Thyroid gland (tissue), 4 donors: ENCODE results near the gene ACP5. TPM values are rescaled to one million over a fixed set of nuclear protein-coding genes. Genes with fewer than 3 reads are reported as not detected.

Experiments used
- DNase-seq, 2 donors: peaks; one replicate each; pipeline ENCODE4 v3.0.0-alpha.2; 2019
- H3K27ac ChIP-seq, 3 donors: fragments of 200-600 bp; sonication (generic); 1 replicate in 2 of 3; 2 replicates in 1 of 3; pipeline ENCODE4 v1.5.1; 2016 to 2019; ENCODE audit warnings: mild to moderate bottlenecking in 1 of 3, moderate library complexity in 1 of 3
- H3K27me3 ChIP-seq: fragments of 200-600 bp; sonication (generic); one replicate; pipeline ENCODE4 v1.5.1; 2019
- H3K36me3 ChIP-seq, 2 donors: fragments of 200-600 bp; sonication (generic); one replicate each; pipeline ENCODE4 v1.5.1; 2016 to 2019
- H3K4me1 ChIP-seq, 2 donors: fragments of 200-600 bp; sonication (generic); one replicate each; pipeline ENCODE4 v1.5.1; 2017 to 2019
- H3K4me3 ChIP-seq, 3 donors: fragments of 200-600 bp; sonication (generic); replicated peaks in 1 of 3; 1 replicate in 2 of 3; 2 replicates in 1 of 3; pipeline ENCODE4 v1.5.1; 2016; ENCODE audit warnings: mild to moderate bottlenecking in 1 of 3
- H3K9me3 ChIP-seq: fragments of 200-600 bp; sonication (generic); one replicate; pipeline ENCODE4 v1.5.1; 2017
- POLR2A ChIP-seq, 2 donors: fragments of 450-650 bp; IDR thresholded peaks; one replicate each; pipeline ENCODE4 v1.6.1; 2017; ENCODE audit warnings: antibody characterized with exemption in 2 of 2, mild to moderate bottlenecking in 2 of 2, moderate library complexity in 1 of 2
- WGBS, 2 donors: methylation state at CpG; one replicate each; pipeline ENCODE4 v1.1.5; 2017; 5-methylcytosine and 5-hydroxymethylcytosine counted together
- intact Hi-C: fragments of 100-400 bp; cut with DNase I; formaldehyde crosslinking; loops from one replicate; pipeline ENCODE4 v1.15.1; 2023
- total RNA-seq, 4 donors: library from RNA; depleted of rRNA; stranded (reverse); fragments of >200 nt; gene quantifications; one replicate each; pipeline ENCODE4 v1.2.3, GENCODE V29; 2016
- TF ChIP-seq, protein P1 (sequence below), 6 experiments: fragments of 200-600 bp in 3 of 6; fragments of 450-650 bp in 3 of 6; sonication (generic) in 3 of 6; IDR thresholded peaks; one replicate each; pipeline ENCODE4 v1.5.1; 2016 to 2019; ENCODE audit warnings: antibody characterized with exemption in 6 of 6, mild to moderate bottlenecking in 2 of 6, inconsistent platforms in 1 of 6, moderate library complexity in 1 of 6

The ACP5 gene
- total RNA-seq, 4 donors from 2014 or later: 4.9 to 8.4 (median 6.2) TPM

DNA sequence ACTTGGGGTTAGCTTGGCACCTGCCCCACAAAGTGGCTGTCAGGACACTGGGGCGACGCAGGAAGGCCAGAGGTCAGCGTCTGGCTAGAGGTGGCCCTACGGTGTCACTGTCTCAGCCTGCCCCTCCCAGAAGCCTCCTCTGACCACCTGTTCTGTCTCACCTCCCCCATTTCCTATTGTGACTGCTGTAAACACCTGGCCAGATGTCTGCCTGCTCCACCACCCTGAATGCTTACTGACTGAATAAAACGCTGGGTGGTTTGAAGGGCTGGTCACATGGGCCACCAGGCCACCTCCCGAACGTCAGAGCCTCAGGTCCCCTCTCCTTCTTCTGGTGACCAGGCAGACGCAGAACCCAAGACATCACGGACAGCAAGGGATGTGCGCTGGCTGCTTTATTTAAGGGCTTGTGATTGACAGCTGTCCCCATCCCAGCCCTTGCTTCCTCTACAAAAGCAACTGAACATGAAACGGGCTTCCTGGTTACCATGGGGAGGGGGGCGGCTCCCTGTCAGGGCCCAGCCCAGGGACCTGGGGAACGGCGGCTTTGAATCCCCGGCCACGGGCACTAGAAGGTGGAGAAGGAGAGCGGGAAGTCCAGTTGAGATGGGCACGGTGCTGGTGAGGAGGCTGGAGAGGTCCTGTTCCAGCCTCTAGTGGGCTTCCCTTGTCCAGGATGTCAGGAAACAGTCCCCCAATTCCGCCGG lies 24.6 kb downstream of the ACP5 start:
- TF ChIP-seq, protein P1, sequence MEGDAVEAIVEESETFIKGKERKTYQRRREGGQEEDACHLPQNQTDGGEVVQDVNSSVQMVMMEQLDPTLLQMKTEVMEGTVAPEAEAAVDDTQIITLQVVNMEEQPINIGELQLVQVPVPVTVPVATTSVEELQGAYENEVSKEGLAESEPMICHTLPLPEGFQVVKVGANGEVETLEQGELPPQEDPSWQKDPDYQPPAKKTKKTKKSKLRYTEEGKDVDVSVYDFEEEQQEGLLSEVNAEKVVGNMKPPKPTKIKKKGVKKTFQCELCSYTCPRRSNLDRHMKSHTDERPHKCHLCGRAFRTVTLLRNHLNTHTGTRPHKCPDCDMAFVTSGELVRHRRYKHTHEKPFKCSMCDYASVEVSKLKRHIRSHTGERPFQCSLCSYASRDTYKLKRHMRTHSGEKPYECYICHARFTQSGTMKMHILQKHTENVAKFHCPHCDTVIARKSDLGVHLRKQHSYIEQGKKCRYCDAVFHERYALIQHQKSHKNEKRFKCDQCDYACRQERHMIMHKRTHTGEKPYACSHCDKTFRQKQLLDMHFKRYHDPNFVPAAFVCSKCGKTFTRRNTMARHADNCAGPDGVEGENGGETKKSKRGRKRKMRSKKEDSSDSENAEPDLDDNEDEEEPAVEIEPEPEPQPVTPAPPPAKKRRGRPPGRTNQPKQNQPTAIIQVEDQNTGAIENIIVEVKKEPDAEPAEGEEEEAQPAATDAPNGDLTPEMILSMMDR (IDR thresholded peaks at IDR 0.05): no peak
- TF ChIP-seq POLR2A (IDR thresholded peaks at IDR 0.05): no peak
- H3K9me3 ChIP-seq: no peaks in the 10 kb centered on the region
- intact Hi-C loops: no loop called here
- H3K27ac ChIP-seq: no peak overlapping the region
- peaks cover 2 to 5% of the 10 kb centered on the region in 2 donors for H3K4me1 ChIP-seq
- H3K4me3 ChIP-seq: no peak overlapping the region
- peaks cover 15 to 17% of the 10 kb centered on the region in 2 donors for H3K36me3 ChIP-seq
- DNase-seq: no peak
- no peaks in the 10 kb centered on the region for H3K27me3 ChIP-seq
- 89 to 97% methylated on average over 12 to 20 of the region's 20 CpGs for WGBS, 2 donors

GRCh38 chr19:11551603-11552235 lies 25.7 kb downstream of the ACP5 start:
- Histone ChIP-seq H3K27ac (no peak overlapping the region), H3K4me3 (no peak overlapping the region), H3K9me3 (no peaks in the 10 kb centered on the region), H3K4me1 (no peaks in the 10 kb centered on the region), H3K36me3 (peaks cover 15 to 17% of the 10 kb centered on the region in 2 donors), H3K27me3 (no peaks in the 10 kb centered on the region)
- intact Hi-C loops: no loop called here
- no peak for TF ChIP-seq POLR2A (IDR thresholded peaks at IDR 0.05)
- TF ChIP-seq, protein P1 (IDR thresholded peaks at IDR 0.05): no peak
- WGBS, 2 donors: 71 to 79% methylated on average over 19 to 22 of the region's 26 CpGs
- DNase-seq: no peak

- H3K27ac ChIP-seq: no peak overlapping the region
These were observed 27.2 kb downstream of the ACP5 start for GRCh38 chr19:11550265-11550664.

DNA sequence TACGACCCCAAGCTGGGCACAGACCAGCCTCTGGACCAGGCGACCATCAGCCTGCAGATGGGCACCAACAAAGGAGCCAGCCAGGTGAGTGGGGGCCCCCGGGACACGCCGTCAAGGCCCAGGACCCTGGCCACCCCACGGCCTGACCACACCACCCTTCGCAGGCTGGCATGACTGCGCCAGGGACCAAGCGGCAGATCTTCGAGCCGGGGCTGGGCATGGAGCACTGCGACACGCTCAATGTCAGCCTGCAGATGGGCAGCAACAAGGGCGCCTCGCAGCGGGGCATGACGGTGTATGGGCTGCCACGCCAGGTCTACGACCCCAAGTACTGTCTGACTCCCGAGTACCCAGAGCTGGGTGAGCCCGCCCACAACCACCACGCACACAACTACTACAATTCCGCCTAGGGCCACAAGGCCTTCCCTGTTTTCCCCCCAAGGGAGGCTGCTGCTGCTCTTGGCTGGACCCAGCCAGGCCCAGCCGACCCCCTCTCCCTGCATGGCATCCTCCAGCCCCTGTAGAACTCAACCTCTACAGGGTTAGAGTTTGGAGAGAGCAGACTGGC lies 28.0 kb downstream of the ACP5 start:
- WGBS, 2 donors: 89 to 96% methylated on average over 8 to 12 of the region's 24 CpGs
- no peak overlapping the region for H3K27ac ChIP-seq
- peaks cover 15 to 17% of the 10 kb centered on the region in 2 donors for H3K36me3 ChIP-seq
- DNase-seq: no peak
- no peaks in the 10 kb centered on the region for H3K4me1 ChIP-seq
- H3K9me3 ChIP-seq: no peaks in the 10 kb centered on the region
- intact Hi-C loops: no loop called here
- no peak overlapping the region for H3K4me3 ChIP-seq
- TF ChIP-seq, protein P1 (IDR thresholded peaks at IDR 0.05): no peak
- no peak for TF ChIP-seq POLR2A (IDR thresholded peaks at IDR 0.05)
- no peaks in the 10 kb centered on the region for H3K27me3 ChIP-seq

More at GRCh38 chr19:11550265-11550664, 27.2 kb downstream of the ACP5 start:
- no peak for DNase-seq
- Histone ChIP-seq H3K4me1 (no peaks in the 10 kb centered on the region), H3K27me3 (no peaks in the 10 kb centered on the region), H3K36me3 (peaks cover 15 to 17% of the 10 kb centered on the region in 2 donors), H3K9me3 (no peaks in the 10 kb centered on the region), H3K4me3 (no peak overlapping the region)
- 91 to 93% methylated on average over 8 of the region's 8 CpGs for WGBS, 2 donors
- intact Hi-C loops: no loop called here
- TF ChIP-seq, protein P1 (IDR thresholded peaks at IDR 0.05): no peak
- no peak for TF ChIP-seq POLR2A (IDR thresholded peaks at IDR 0.05)
